ACC112 (cell line): ENCODE results near the gene BLACAT1.
"Not testable (repeated sequence)": the region's sequence is repeated elsewhere in the genome, so short reads cannot be mapped to it uniquely, and the experiment has no call there.

Experiments
- H2AFZ ChIP-seq: fragments of 200-600 bp; sonication (generic); one replicate; pipeline ENCODE4 v1.6.0; 2017; ENCODE audit warnings: antibody characterized with exemption, low read length; ENCODE audit not compliant: unreplicated experiment
- H3K27ac ChIP-seq: fragments of 200-600 bp; sonication (generic); 2 replicates; pipeline ENCODE4 v1.5.1; 2014; ENCODE audit warnings: low read depth, mild to moderate bottlenecking, antibody characterized with exemption, low read length, moderate library complexity
- H3K27me3 ChIP-seq: fragments of 200-600 bp; sonication (generic); 2 replicates; pipeline ENCODE4 v1.6.1; 2014; ENCODE audit warnings: mild to moderate bottlenecking, antibody characterized with exemption, low read length, moderate library complexity, mixed read lengths; ENCODE audit not compliant: insufficient read depth
- H3K36me3 ChIP-seq: fragments of 200-600 bp; sonication (generic); 2 replicates; pipeline ENCODE4 v1.6.1; 2016; ENCODE audit warnings: mild to moderate bottlenecking, antibody characterized with exemption, low read length, moderate library complexity, mixed read lengths; ENCODE audit not compliant: insufficient read depth
- H3K4me1 ChIP-seq: fragments of 200-600 bp; sonication (generic); one replicate; pipeline ENCODE4 v1.6.1; 2016; ENCODE audit warnings: low read length, mixed read lengths; ENCODE audit not compliant: insufficient read depth, unreplicated experiment, control insufficient read depth
- H3K4me3 ChIP-seq: fragments of 200-600 bp; sonication (generic); 2 replicates; pipeline ENCODE4 v1.5.1; 2014; ENCODE audit warnings: mild to moderate bottlenecking, low read depth, low read length
- H3K79me2 ChIP-seq: fragments of 200-600 bp; sonication (generic); one replicate; pipeline ENCODE4 v1.6.0; 2016; ENCODE audit warnings: low read length; ENCODE audit not compliant: control insufficient read depth, unreplicated experiment, insufficient read depth

The BLACAT1 gene

DNA sequence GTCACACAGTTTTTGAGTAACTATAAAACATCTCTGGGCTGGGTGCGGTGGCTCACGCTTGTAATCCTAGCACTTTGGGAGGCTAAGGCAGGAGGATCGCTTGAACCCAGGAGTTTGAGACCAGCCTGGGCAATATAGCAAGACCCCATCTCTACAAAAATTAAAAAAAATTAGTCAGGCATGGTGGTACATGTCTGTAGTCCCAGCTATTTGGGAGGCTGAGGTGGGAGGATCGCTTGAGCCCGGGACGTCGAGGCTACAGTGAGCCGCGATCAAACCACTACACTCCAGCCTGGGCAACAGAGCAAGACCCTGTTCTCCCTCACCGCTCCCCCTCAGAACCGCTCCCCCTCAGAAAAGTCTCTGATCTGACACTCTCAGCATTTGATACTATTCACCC, 26.7 kb upstream of the BLACAT1 start:
- not testable (repeated sequence) for H3K4me3 ChIP-seq, H3K79me2 ChIP-seq

DNA sequence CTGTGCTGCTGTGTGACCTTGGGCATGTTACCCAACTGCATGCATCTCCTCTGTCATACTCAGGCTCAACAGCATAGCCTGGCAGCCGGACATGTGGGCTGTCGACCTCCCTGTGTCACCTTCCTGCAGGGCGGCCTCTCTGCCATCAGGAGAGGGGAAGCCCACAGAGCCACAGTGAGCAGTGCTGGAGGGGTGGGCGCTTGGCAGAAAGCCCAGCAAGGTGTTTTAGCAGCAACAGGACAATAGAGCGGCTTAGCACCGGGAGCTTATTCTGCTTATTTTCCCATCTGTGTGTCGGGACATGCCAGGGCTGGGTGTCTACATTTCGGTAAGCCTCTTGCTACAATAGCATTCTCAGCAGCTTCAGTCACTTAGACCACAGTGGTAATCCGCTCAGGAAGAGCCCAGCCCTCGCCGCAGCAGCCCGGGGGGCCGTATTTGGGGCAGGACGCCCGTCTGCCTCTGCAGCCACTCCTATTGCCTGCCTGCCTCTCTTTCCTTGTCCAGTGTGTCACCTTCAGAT, 25.8 kb upstream of the BLACAT1 start:
- Histone ChIP-seq H3K27ac (no peak overlapping the region), H3K36me3 (no peaks in the 10 kb centered on the region), H3K4me1 (peaks cover 5% of the 10 kb centered on the region), H3K79me2 (no peaks in the 10 kb centered on the region), H2AFZ (no peak overlapping the region), H3K27me3 (peaks cover 48% of the 10 kb centered on the region), H3K4me3 (no peak overlapping the region)

More for the DNA sequence above, 26.7 kb upstream of the BLACAT1 start:
- not testable (repeated sequence) for H3K4me1 ChIP-seq, H2AFZ ChIP-seq, H3K27ac ChIP-seq, H3K36me3 ChIP-seq
- peaks cover 48% of the 10 kb centered on the region for H3K27me3 ChIP-seq

DNA sequence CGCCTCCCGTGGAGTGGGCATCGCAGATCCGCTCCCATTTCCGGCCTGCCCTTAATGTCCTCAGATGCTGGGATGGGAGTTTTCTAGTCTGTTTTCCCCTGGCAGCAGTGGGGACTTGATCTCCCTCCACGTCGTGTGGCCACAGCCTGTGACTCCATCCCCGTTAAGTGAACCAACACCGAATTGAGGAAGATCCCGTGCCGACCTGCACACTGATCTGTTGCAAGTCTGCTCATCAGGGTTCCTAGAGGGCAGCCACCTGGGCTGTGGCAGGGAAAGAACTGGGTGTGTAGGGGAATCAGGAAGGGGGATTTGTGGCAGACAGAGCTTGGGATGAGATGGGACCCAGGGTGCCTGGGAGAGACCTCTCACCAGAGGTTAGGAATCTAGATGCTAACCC, 25.4 kb upstream of the BLACAT1 start:
- Histone ChIP-seq H3K27ac (no peak overlapping the region), H2AFZ (no peak overlapping the region), H3K4me3 (no peak overlapping the region), H3K79me2 (no peaks in the 10 kb centered on the region), H3K27me3 (peaks cover 48% of the 10 kb centered on the region), H3K4me1 (peaks cover 5% of the 10 kb centered on the region), H3K36me3 (no peaks in the 10 kb centered on the region)

DNA sequence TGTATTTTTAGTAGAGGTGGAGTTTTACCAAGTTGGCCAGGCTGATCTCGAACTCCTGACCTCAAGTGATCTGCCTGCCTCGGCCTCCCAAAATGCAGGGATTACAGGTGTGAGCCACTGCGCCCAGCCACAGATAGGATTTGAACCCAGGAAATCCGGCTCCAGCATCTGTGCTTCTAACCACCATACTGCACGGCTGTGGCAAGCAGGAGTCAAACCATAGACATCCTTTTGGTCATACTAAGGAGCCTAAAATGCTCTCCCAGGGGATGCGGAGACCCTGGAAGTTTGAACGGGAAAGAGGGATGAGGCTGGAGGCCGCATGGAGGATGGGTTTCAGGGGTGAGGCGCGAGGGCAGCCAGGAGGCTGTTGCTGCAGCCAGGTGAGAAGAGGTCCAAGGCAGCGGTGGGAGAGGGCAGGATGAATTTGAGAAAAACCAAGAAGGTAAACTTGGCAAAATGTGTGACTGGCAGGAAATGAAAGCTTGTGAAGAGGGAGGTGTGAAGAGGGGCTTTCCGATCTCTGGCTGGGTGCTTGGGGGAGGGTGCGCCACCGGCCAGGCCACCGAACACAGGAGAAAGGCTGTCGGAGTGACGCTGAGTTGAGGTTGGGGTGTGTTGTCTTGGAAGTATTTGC, 24.6 kb upstream of the BLACAT1 start:
- Histone ChIP-seq H3K4me3 (no peak overlapping the region), H3K36me3 (no peaks in the 10 kb centered on the region), H2AFZ (no peak overlapping the region), H3K4me1 (peaks cover 5% of the 10 kb centered on the region), H3K27ac (no peak overlapping the region), H3K79me2 (no peaks in the 10 kb centered on the region), H3K27me3 (peaks cover 54% of the 10 kb centered on the region)

DNA sequence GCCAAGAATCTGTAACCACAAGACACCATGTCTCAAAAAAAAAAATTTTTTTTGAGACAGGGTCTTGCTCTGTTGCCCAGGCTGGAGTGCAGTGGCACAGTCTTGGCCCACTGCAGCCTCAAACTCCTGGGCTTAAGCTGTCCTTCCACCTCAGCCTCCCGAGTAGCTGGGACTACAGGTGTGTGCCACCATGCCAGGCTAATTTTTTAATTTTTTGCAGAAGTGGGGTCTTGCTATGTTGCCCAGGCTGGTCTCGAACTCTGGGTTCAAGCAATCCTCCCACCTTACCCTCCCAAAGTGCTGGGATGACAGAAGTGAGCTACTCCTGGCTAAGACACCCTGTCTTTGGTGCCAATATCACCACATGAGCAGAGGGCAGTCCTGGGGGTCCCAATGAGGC, 23.1 kb upstream of the BLACAT1 start:
- H3K27me3 ChIP-seq: peaks cover 58% of the 10 kb centered on the region

DNA sequence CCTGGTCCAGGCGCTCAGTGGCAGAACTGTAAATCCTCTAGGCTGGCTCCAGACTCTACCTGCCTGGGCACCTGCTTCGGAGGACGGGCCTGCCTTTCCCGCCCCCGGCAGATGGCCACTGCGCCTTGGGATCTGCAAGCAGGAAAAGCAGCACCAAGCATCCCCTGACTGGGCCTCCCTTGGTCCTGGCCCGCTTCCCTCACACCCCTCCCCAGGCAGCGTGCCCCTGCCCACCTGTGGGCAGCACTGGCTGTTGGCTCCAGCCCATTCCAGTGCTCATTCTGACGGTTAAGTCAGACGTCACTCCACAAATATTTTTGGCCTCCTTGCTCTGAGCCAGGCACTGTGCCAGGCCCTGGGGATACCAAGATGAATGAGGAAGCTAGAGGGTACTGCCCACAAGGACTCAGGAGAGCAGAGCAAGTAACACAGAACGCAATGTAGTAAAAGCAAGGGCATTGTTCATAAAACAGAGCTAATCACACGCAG, 22.0 kb upstream of the BLACAT1 start:
- Histone ChIP-seq H3K36me3 (no peaks in the 10 kb centered on the region), H3K4me1 (peaks cover 9% of the 10 kb centered on the region), H3K27me3 (peaks cover 58% of the 10 kb centered on the region), H3K4me3 (no peak overlapping the region), H3K27ac (no peak overlapping the region), H2AFZ (no peak overlapping the region), H3K79me2 (no peaks in the 10 kb centered on the region)

More for the DNA sequence above, 23.1 kb upstream of the BLACAT1 start:
- H3K36me3 ChIP-seq, H3K4me1 ChIP-seq, H3K79me2 ChIP-seq, H2AFZ ChIP-seq, H3K4me3 ChIP-seq, H3K27ac ChIP-seq: not testable (repeated sequence)

DNA sequence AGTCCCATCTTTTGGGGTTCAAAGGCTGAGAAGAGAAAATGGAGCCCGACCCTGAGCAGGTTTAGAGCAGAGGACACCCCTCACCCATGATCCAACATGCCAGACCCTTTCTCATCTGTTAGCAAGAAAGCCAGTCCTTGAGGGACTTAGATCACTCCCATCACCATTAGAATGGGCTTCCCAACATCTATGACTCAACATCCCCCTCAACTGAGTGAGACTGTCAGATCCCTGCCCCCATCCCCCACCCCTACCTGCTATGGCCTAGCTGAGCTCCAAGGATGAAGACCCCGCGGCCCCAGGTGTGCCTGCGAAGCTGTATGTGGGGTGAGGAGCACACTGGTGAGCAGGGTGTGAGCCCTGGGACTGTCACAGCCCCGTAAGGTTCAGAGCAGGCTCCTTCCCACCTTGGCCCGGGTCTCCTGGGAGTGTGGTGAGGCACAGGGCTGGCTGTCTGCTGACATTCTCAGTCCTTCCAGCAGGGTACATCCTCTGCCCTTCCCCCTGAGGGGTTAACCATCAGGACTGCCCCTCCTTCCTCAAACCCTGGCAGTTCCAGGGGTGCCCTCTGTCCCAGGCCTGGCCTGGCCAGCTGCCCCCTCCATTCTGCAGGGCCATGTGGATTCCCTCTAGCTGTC, 21.4 kb upstream of the BLACAT1 start:
- H3K79me2 ChIP-seq: no peaks in the 10 kb centered on the region
- peaks cover 58% of the 10 kb centered on the region for H3K27me3 ChIP-seq
- no peaks in the 10 kb centered on the region for H3K36me3 ChIP-seq
- H2AFZ ChIP-seq: no peak overlapping the region
- no peak overlapping the region for H3K4me3 ChIP-seq
- peaks cover 9% of the 10 kb centered on the region for H3K4me1 ChIP-seq
- no peak overlapping the region for H3K27ac ChIP-seq

DNA sequence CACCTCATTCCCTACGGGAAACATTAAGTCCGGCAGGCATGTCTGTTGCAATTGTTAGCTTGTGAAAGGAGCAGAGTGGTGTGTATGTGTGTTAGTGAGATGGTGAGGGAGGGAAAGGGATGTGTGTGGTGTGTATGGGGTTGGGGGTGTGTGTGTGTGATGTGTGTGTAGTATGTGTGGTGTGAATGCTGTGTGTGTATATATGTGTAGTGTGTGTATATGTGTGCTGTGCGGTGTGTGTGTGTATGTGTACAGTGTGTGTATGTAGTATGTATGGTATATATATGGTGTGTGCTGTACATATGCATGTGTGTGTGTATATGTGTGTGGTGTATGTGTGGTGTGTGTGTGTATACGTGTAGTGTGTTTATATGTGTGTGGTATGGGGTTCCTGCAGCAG, 20.8 kb upstream of the BLACAT1 start:
- Histone ChIP-seq H2AFZ (no peak overlapping the region), H3K27me3 (peaks cover 58% of the 10 kb centered on the region), H3K36me3 (no peaks in the 10 kb centered on the region), H3K79me2 (no peaks in the 10 kb centered on the region), H3K4me1 (peaks cover 9% of the 10 kb centered on the region), H3K27ac (no peak overlapping the region), H3K4me3 (no peak overlapping the region)

DNA sequence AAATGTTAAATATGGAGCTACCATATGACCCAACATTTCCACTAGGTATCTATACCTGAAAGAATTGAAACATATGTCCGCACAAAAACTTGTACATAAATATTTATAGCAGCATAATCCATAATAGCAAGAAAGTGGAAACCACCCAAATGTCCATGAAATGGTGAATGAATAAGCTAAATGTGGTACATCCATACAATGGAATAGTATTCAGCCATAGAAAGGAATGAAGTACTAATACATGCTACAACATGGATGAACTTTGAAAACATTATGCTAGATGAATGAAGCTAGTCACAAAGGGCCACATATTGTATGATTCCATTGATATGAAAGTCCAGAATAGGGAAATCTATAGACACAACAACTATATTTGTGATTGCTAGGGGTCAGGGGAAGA, 20.0 kb upstream of the BLACAT1 start:
- H3K4me3 ChIP-seq: no peak overlapping the region
- peaks cover 55% of the 10 kb centered on the region for H3K27me3 ChIP-seq
- H3K36me3 ChIP-seq: no peaks in the 10 kb centered on the region
- H3K79me2 ChIP-seq: no peaks in the 10 kb centered on the region
- H3K27ac ChIP-seq: no peak overlapping the region
- peaks cover 9% of the 10 kb centered on the region for H3K4me1 ChIP-seq
- H2AFZ ChIP-seq: no peak overlapping the region

DNA sequence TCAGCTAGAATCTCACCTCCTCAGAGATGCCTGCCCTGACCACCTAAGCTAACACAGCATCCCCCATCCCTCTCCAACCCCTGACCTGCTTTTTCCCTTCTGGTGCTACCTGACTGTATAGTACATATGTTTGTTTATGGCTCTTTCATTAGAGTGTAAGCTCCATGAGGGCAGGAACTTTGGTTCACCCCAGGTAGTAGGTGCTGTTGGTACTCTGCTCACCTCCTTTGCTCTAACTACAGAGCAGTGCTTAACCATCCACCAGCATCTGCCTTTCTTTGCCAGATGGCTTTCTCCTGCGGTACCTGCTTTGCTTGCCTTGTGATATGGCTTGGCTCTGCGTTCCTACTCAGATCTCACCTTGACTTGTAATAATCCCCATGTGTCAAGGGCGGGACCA, 18.7 kb upstream of the BLACAT1 start:
- Histone ChIP-seq H2AFZ (no peak overlapping the region), H3K4me3 (no peak overlapping the region), H3K27me3 (peaks cover 54% of the 10 kb centered on the region), H3K27ac (no peak overlapping the region), H3K79me2 (no peaks in the 10 kb centered on the region), H3K4me1 (peaks cover 9% of the 10 kb centered on the region), H3K36me3 (no peaks in the 10 kb centered on the region)

DNA sequence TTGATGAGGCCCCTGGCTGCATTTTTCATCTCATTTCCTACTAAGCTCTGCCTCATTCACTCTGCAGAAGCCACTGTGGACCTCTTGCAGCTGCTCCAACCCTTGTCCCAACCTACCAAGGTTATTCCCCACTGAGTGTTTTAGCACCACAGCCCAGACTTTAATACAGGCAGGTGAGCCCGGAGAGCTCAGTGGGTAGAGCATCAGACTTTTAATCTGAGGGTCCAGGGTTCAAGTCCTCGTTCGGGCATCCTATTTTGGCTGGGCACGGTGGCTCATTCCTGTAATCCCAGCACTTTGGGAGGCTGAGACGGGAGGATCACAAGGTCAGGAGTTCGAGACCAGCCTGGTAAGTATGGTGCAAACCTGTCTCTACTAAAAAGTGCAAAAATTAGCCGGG, 18.1 kb upstream of the BLACAT1 start:
- H3K79me2 ChIP-seq: no peaks in the 10 kb centered on the region
- H3K27me3 ChIP-seq: peaks cover 57% of the 10 kb centered on the region
- no peaks in the 10 kb centered on the region for H3K36me3 ChIP-seq
- no peak overlapping the region for H2AFZ ChIP-seq
- no peak overlapping the region for H3K4me3 ChIP-seq
- H3K4me1 ChIP-seq: peaks cover 9% of the 10 kb centered on the region
- no peak overlapping the region for H3K27ac ChIP-seq
